GM21528 (cell line): ENCODE results near the gene PJVK.

Experiments used
- ATAC-seq: cut with Tn5 transposase; IDR thresholded peaks from one replicate; pipeline ENCODE4 v1.9.1; 2021; ENCODE audit warnings: mild to moderate bottlenecking, moderate library complexity; ENCODE audit not compliant: unreplicated experiment, low FRiP score

Gene PJVK

GRCh38 chr2:178479275-178479616, 28.1 kb downstream of the PJVK start:
- ATAC-seq = no peak

DNA sequence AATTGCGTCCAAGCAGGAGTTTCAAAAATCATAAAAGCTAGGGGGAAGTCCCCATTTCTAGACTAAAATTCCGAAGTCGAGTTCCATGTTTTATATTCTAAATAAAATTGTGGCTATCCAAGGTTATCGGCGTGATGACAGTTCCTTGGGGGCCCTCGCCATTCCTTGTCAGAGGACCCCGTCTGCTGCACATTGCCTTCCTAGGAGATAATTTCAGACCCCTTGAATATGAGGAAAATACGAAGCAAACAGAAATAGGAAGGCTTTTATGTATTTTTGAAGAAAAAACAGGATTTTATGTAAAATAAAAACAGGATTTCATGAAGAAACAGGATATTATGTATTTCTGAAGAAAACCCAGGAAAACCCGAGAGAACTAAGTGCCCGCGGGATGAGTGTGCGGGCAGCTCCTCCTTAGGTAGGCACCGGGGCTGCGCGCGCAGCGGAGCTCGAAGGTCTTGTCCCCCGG, 28.6 kb downstream of the PJVK start:
- no peak for ATAC-seq

DNA sequence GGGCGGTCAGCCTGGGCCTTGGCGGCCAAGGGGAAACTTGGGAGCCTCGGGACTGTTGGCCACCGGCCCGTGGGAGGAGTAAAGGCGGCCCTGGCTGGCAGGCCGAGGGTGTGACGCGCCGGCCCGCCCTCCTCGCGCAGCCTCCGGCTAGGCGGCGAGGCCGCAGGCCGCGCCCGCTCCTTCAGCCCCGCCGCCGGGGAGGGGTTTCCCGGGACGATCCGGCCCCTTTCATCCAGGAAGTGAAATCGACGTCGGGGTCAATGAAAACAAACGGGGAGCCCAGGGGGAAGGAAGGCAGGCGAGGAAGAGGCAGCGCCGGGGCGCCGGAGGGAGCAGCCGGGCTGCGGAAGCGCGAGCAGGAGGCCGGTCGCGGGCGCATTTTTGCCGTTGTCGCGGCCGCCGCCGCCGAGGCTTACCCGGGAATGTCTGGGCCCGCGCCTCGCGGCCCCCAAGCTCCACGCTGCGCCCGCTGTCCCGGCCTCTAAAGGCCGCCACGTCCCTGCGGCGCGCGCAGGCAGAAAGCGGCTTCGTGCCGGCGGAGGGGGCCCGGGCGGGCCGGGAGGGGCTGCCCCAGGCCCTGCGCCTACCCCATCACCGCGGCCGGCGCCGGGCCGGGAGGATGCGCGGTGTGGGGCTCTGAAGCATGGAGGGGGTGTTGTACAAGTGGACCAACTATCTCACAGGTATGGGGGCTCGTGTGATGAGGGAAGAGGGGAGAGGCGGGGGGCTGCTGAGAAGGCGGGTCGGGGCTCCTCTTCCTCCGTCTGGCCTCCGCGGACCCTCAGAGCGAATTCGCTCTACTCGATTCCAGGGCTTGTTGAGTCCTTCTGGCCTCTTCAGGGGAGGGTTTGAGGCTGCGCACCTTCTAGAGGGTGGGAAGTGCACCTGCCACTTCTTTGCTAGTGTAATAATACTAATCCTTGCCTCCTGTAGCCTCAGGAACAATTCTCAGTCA, 29.3 kb downstream of the PJVK start, which contains the start of gene PLEKHA3:
Gene PLEKHA3, plus strand, starts transcription at position 231 of the 955 bp plus-strand sequence. Its CDS starts 413 bp downstream, at position 644.
- ATAC-seq = peak; percentile 73

- peak; percentile 40 for ATAC-seq
These were observed 31.3 kb downstream of the PJVK start for GRCh38 chr2:178482437-178482836.

- no peak for ATAC-seq
These were observed 33.3 kb downstream of the PJVK start for GRCh38 chr2:178484245-178485041.

- no peak for ATAC-seq
These were observed 34.2 kb downstream of the PJVK start for GRCh38 chr2:178485356-178485755.

DNA sequence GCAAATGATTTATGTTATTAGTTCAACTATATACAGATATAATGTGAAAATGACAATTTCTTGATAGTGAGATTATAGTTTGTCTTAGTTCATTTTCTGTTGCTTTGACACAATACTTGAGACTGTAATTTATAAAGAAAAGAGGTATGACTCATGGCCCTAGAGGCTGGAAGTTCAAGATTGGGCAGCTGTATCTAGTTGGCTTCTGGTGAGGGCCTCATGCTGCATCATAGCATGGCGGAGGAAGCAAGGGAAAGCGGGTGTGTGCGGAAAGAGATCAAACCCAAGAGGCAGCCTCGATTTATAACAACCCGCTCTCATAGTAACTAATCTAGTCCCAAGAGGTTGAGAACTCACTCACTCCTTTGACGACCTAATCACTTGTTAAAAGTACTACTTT, 40.4 kb downstream of the PJVK start:
- ATAC-seq = no peak

DNA sequence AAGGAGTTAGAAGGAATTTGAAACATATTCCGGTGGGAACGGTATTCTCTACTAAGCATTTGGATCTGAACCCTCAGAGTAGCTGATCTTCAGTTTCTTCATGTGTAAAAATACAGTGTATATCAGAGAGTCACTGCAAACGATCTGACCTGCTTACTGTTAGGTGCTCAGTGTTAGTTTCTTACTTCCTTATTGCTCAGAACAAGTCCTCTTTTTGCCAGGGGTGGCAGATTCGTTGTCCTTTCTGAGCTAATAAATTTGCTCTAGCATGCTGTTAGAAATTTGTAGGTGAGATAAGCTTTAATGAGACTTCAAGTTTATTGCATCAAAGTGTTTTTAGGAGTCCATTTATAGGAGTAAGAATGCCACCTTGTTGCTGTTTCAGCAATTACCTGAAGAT, 44.9 kb downstream of the PJVK start:
- ATAC-seq = no peak

GRCh38 chr2:178498137-178498536, 47.0 kb downstream of the PJVK start:
- ATAC-seq = no peak

GRCh38 chr2:178499640-178500039, 48.5 kb downstream of the PJVK start:
- no peak for ATAC-seq

DNA sequence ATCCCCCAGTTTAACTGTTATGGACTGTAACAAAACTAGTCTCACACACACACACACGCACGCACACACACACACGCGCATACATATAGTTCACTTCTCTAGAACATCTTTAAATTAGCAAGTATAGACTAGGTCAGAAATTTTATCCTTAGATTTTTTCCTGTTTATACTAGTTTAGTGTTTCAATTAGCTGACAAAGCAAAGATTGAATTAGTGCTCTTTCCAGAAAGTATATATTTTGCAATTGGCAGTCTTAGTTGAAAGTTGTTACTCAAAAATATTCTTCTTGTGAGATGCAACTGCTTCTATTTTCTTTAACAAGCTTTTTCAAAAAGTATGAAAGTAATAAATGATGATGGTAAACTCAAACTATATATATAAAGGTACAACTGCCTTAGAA, 51.6 kb downstream of the PJVK start:
- no peak for ATAC-seq

DNA sequence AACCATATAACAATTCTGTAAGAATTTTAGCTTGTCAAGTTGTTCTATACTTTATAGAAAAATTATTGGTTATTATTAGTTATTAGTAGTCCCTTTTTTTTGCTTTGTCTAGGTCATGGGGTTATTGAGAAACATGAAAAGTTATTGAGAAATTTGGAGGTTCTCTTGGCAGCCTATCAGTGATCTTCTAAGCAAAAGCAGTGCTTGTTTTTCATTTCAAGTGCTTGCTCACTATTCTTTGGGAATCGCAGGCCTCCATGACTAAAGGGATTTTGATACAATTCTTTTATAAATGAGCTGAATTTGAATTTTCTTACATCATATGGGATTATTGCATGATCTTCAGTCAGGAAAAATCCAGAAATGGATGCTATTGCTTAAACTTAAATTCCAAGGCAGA, 54.9 kb downstream of the PJVK start:
- no peak for ATAC-seq

DNA sequence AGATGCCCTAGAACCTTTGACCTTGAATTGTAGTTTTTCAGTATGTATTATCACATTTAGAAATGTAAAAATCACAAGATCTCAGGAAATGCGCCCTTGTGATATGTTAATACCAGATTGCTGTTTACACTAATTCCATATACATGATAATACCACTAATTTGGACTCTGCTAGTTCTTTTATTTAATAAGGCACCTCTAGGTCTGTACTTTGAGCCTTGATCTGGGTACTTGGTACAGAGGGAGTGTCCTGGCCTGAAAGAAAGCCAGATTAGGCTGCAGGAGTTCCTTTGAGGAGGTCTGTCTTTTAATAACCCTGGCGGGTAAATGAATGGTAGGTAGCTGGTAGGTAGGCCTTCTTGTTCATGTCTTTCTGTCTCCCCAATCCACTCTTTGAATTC, 55.3 kb downstream of the PJVK start:
- ATAC-seq = no peak

DNA sequence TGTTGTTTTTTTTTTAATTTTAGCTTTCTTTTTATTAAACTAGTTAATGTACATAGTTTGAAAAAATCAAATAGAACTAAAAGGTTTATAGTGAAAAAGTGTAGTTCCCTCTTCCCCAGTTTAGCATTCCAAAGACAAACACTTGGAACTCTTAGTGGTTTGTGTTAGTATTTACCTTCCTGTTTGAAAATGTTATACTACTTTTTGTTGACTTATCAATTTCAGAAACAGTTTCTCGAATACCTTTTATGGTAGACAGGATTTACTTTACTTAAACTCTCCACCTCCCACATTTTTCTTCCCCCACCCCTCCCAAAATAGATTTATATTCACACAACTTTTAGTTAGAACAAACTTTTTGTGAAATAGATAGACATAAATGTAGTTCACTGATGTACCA, 55.8 kb downstream of the PJVK start:
- ATAC-seq = no peak

DNA sequence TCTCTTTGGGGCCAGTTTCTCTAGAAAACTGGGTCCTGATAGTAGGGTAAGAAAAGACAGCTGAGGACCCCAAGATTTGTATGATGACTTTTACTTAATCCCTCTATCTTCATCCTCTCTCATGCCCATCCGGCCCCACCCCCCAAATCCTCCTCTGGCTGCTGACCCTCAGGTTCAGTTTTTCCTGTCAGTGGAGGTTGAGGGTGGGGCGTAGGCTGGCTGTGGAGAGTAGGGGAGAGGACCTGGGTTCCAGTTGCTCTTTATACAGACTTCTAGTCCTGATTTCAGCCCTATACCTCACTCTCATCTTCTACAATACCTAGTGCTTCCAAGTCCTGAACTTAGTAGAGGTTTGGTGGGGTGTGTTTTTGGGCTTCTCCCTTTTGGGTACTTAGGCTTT, 57.5 kb downstream of the PJVK start:
- no peak for ATAC-seq

- no peak for ATAC-seq
These were observed 59.2 kb downstream of the PJVK start for GRCh38 chr2:178510384-178510783.
